H9 (cell line): Measurements from ENCODE around the gene AK8. TPM values are rescaled to one million over a fixed set of nuclear protein-coding genes. Genes with fewer than 3 reads are reported as not detected.

Experiments used
- DNase-seq: peaks from one replicate; pipeline ENCODE4 v3.0.0-alpha.2; 2017
- H2AFZ ChIP-seq: one replicate; pipeline ENCODE4 v1.6.1; 2013; ENCODE audit warnings: mild to moderate bottlenecking, low read length, control low read depth, moderate library complexity
- H2AK5ac ChIP-seq: 2 replicates; pipeline ENCODE4 v1.6.1; 2013; ENCODE audit warnings: low read length, control low read depth, mixed read lengths; ENCODE audit not compliant: insufficient read length
- H2BK120ac ChIP-seq: one replicate; pipeline ENCODE4 v1.6.1; 2013; ENCODE audit warnings: low read depth, mild to moderate bottlenecking, low read length, control low read depth, inconsistent platforms; ENCODE audit not compliant: poor library complexity, severe bottlenecking
- H2BK12ac ChIP-seq: 2 replicates; pipeline ENCODE4 v1.6.1; 2013; ENCODE audit warnings: low read length, control low read depth, mixed read lengths, low read depth; ENCODE audit not compliant: insufficient read length
- H2BK15ac ChIP-seq: 2 replicates; pipeline ENCODE4 v1.6.1; 2013; ENCODE audit warnings: low read depth, low read length, control low read depth
- H2BK20ac ChIP-seq: one replicate; pipeline ENCODE4 v1.6.1; 2013; ENCODE audit warnings: low read depth, mild to moderate bottlenecking, low read length, control low read depth, inconsistent platforms; ENCODE audit not compliant: poor library complexity, severe bottlenecking
- H2BK5ac ChIP-seq: 2 replicates; pipeline ENCODE4 v1.6.1; 2013; ENCODE audit warnings: low read length, control low read depth, mixed read lengths; ENCODE audit not compliant: insufficient read length
- H3K14ac ChIP-seq: 2 replicates; pipeline ENCODE4 v1.6.1; 2013; ENCODE audit warnings: low read length, control low read depth; ENCODE audit not compliant: insufficient read depth
- H3K18ac ChIP-seq: 2 replicates; pipeline ENCODE4 v1.6.1; 2013; ENCODE audit warnings: low read depth, mild to moderate bottlenecking, mixed read lengths, low read length, control low read depth; ENCODE audit not compliant: insufficient read length
- H3K23ac ChIP-seq: 2 replicates; pipeline ENCODE4 v1.6.1; 2013; ENCODE audit warnings: low read length, control low read depth, mixed read lengths, low read depth; ENCODE audit not compliant: insufficient read length
- H3K23me2 ChIP-seq: 2 replicates; pipeline ENCODE4 v1.6.1; 2013; ENCODE audit warnings: low read depth, mild to moderate bottlenecking, mixed read lengths, low read length, control low read depth; ENCODE audit not compliant: insufficient read length, poor library complexity, severe bottlenecking
- H3K27ac ChIP-seq: 2 replicates; pipeline ENCODE4 v1.5.1; 2013; ENCODE audit warnings: low read length, control low read depth, mixed read lengths, low read depth; ENCODE audit not compliant: insufficient read length
- H3K27me3 ChIP-seq: 2 replicates; pipeline ENCODE4 v1.6.1; 2013; ENCODE audit warnings: low read length, control low read depth, inconsistent platforms; ENCODE audit not compliant: insufficient read depth
- H3K4ac ChIP-seq: 2 replicates; pipeline ENCODE4 v1.6.1; 2013; ENCODE audit warnings: low read depth, mild to moderate bottlenecking, control low read depth, inconsistent platforms, low read length, moderate library complexity
- H3K4me1 ChIP-seq: 2 replicates; pipeline ENCODE4 v1.6.1; 2013; ENCODE audit warnings: low read length, control low read depth, inconsistent platforms; ENCODE audit not compliant: insufficient read depth
- H3K4me2 ChIP-seq: 2 replicates; pipeline ENCODE4 v1.6.1; 2013; ENCODE audit warnings: low read length, control low read depth, mixed read lengths; ENCODE audit not compliant: insufficient read length, insufficient read depth
- H3K56ac ChIP-seq: 2 replicates; pipeline ENCODE4 v1.6.1; 2013; ENCODE audit warnings: low read depth, mild to moderate bottlenecking, mixed read lengths, low read length, control low read depth; ENCODE audit not compliant: insufficient read length
- H3K79me1 ChIP-seq: 2 replicates; pipeline ENCODE4 v1.6.1; 2013; ENCODE audit warnings: low read depth, mild to moderate bottlenecking, moderate library complexity, low read length, control low read depth, inconsistent platforms; ENCODE audit not compliant: insufficient read depth, poor library complexity, severe bottlenecking
- H3K79me2 ChIP-seq: 2 replicates; pipeline ENCODE4 v1.6.1; 2013; ENCODE audit warnings: low read length, control low read depth, inconsistent platforms; ENCODE audit not compliant: insufficient read depth
- H3K9ac ChIP-seq: 2 replicates; pipeline ENCODE4 v1.6.1; 2013; ENCODE audit warnings: low read length, control low read depth, mixed read lengths; ENCODE audit not compliant: insufficient read length; ENCODE audit errors: extremely low read depth
- H3K9me3 ChIP-seq: one replicate; pipeline ENCODE4 v1.6.1; 2013; ENCODE audit warnings: low read depth, low read length, inconsistent platforms; ENCODE audit not compliant: control insufficient read depth
- H3T11ph ChIP-seq: one replicate; pipeline ENCODE4 v1.6.1; 2013; ENCODE audit warnings: mild to moderate bottlenecking, low read length, control low read depth, inconsistent platforms
- H4K20me1 ChIP-seq: one replicate; pipeline ENCODE4 v1.6.1; 2013; ENCODE audit not compliant: control insufficient read depth, insufficient read length, insufficient read depth
- H4K5ac ChIP-seq: 2 replicates; pipeline ENCODE4 v1.6.1; 2013; ENCODE audit warnings: low read depth, mild to moderate bottlenecking, mixed read lengths, low read length, control low read depth; ENCODE audit not compliant: insufficient read length
- H4K8ac ChIP-seq: replicated peaks from 2 replicates; pipeline ENCODE4 v1.6.1; 2013; ENCODE audit warnings: low read length, control low read depth, mixed read lengths, low read depth; ENCODE audit not compliant: insufficient read length
- H4K91ac ChIP-seq: 2 replicates; pipeline ENCODE4 v1.6.1; 2013; ENCODE audit warnings: low read depth, mild to moderate bottlenecking, moderate library complexity, mixed read lengths, low read length, control low read depth; ENCODE audit not compliant: insufficient read length
- H3K27ac Mint-ChIP-seq, 3 experiments: 2 replicates in 2 of 3; 3 replicates in 1 of 3; pipeline ENCODE4 v1.8.0; 2020 to 2021; ENCODE audit warnings: mixed read lengths in 3 of 3, mild to moderate bottlenecking in 1 of 3, moderate library complexity in 1 of 3
- H3K27me3 Mint-ChIP-seq: 2 replicates; pipeline ENCODE4 v1.8.0; 2021; ENCODE audit warnings: low read depth, mild to moderate bottlenecking, moderate library complexity, mixed read lengths
- H3K36me3 Mint-ChIP-seq, 3 experiments: 2 replicates in 2 of 3; 3 replicates in 1 of 3; pipeline ENCODE4 v1.8.0; 2020 to 2021; ENCODE audit warnings: low read depth in 3 of 3, mixed read lengths in 3 of 3; ENCODE audit not compliant: insufficient read depth in 1 of 3
- H3K4me1 Mint-ChIP-seq, 2 experiments: 2 replicates each; pipeline ENCODE4 v1.8.0; 2020; ENCODE audit warnings: mixed read lengths in 2 of 2
- H3K4me3 Mint-ChIP-seq, 2 experiments: 2 replicates in 1 of 2; 3 replicates in 1 of 2; pipeline ENCODE4 v1.8.0; 2020 to 2021; ENCODE audit warnings: mild to moderate bottlenecking in 2 of 2, mixed read lengths in 2 of 2, moderate library complexity in 1 of 2
- H3K9me3 Mint-ChIP-seq, 2 experiments: 2 replicates in 1 of 2; 3 replicates in 1 of 2; pipeline ENCODE4 v1.8.0; 2020; ENCODE audit warnings: mild to moderate bottlenecking in 2 of 2, mixed read lengths in 2 of 2, moderate library complexity in 1 of 2
- CTCF ChIP-seq: fragments of 200-600 bp; sonication (generic); conservative IDR thresholded peaks from 3 replicates; pipeline ENCODE4 v1.8.0; 2021; ENCODE audit warnings: antibody characterized with exemption, mild to moderate bottlenecking
- WGBS: extraction: QIAGEN DNeasy Blood & Tissue Kit; methylation state at CpG from one replicate; pipeline ENCODE4 v1.1.7; 2013; ENCODE audit warnings: missing lambda C conversion rate, low lambda C conversion rate, mixed read lengths; ENCODE audit not compliant: insufficient read length; ENCODE audit errors: extremely low coverage; 5-methylcytosine and 5-hydroxymethylcytosine counted together
- total RNA-seq: library from RNA; stranded (reverse); gene quantifications from 2 replicates; pipeline ENCODE4 v1.2.1, GENCODE V29; 2021

The AK8 gene
- total RNA-seq, 1 experiment from 2014 or later: 0.44 TPM

GRCh38 chr9:132919614-132920268, 41.7 kb upstream of the AK8 start:
- no peak overlapping the region for H3K4me2 ChIP-seq
- no peak overlapping the region for H3K9ac ChIP-seq
- H3K9me3 ChIP-seq: no peaks in the 10 kb centered on the region
- H2AK5ac ChIP-seq: no peak overlapping the region
- no peak overlapping the region for H3K18ac ChIP-seq
- no peak overlapping the region for H2BK15ac ChIP-seq
- no peaks in the 10 kb centered on the region for H3K4me1 Mint-ChIP-seq
- H3K79me1 ChIP-seq: no peaks in the 10 kb centered on the region
- H3K27ac ChIP-seq: no peak overlapping the region
- no peaks in the 10 kb centered on the region for H3K23me2 ChIP-seq
- peaks cover 10 to 64% (median 40%) of the 10 kb centered on the region in 3 experiments; a peak in 5 of 7 replicates for H3K36me3 Mint-ChIP-seq
- H4K8ac ChIP-seq: no peak overlapping the region
- H3K9me3 Mint-ChIP-seq: no peaks in the 10 kb centered on the region
- H3K79me2 ChIP-seq: no peaks in the 10 kb centered on the region
- no peak overlapping the region for H3T11ph ChIP-seq
- DNase-seq: no peak
- no peak overlapping the region for H2BK20ac ChIP-seq
- no peak for TF ChIP-seq CTCF
- H3K4me1 ChIP-seq: no peaks in the 10 kb centered on the region
- no CpG with 5 or more reads among the region's 7 CpGs for WGBS
- H3K56ac ChIP-seq: no peak overlapping the region
- no peak overlapping the region for H2BK5ac ChIP-seq
- H3K4me3 Mint-ChIP-seq: no peak overlapping the region
- H2BK12ac ChIP-seq: no peak overlapping the region
- H3K27ac Mint-ChIP-seq: no peak overlapping the region
- H3K14ac ChIP-seq: no peak overlapping the region
- no peak overlapping the region for H3K4ac ChIP-seq
- H3K23ac ChIP-seq: no peak overlapping the region
- H2AFZ ChIP-seq: no peak overlapping the region
- no peak overlapping the region for H2BK120ac ChIP-seq
- H3K27me3 Mint-ChIP-seq: no peaks in the 10 kb centered on the region
- H4K5ac ChIP-seq: no peak overlapping the region
- no peaks in the 10 kb centered on the region for H4K20me1 ChIP-seq
- no peak overlapping the region for H4K91ac ChIP-seq
- H3K27me3 ChIP-seq: no peaks in the 10 kb centered on the region
